Effector memory CD4-positive, alpha-beta T cell (primary cell): ENCODE data around the gene DCLK3.

Experiments
- DNase-seq, 3 donors: peaks; one replicate each; pipeline ENCODE4 v3.0.0-alpha.2; 2020
- H3K27ac ChIP-seq: 2 replicates; pipeline ENCODE4 v1.7.0; 2013; ENCODE audit warnings: mild to moderate bottlenecking, low read length, moderate library complexity; ENCODE audit not compliant: insufficient read depth, poor library complexity, severe bottlenecking
- H3K27me3 ChIP-seq: replicated peaks from 2 replicates; pipeline ENCODE4 v1.7.0; 2013; ENCODE audit warnings: mild to moderate bottlenecking, low read length; ENCODE audit not compliant: insufficient read depth, control insufficient read depth, poor library complexity, severe bottlenecking
- H3K36me3 ChIP-seq: 2 replicates; pipeline ENCODE4 v1.7.0; 2013; ENCODE audit warnings: mild to moderate bottlenecking, low read length, moderate library complexity; ENCODE audit not compliant: control insufficient read depth, insufficient read depth
- H3K4me1 ChIP-seq: 2 replicates; pipeline ENCODE4 v1.7.0; 2013; ENCODE audit warnings: low read length, mild to moderate bottlenecking; ENCODE audit not compliant: control insufficient read depth, insufficient read depth, poor library complexity, severe bottlenecking
- H3K4me3 ChIP-seq: 2 replicates; pipeline ENCODE4 v1.7.0; 2013; ENCODE audit warnings: low read length, low read depth, mild to moderate bottlenecking; ENCODE audit not compliant: insufficient read depth, poor library complexity, severe bottlenecking
- H3K9me3 ChIP-seq: 2 replicates; pipeline ENCODE4 v1.7.0; 2013; ENCODE audit warnings: mild to moderate bottlenecking, low read length, moderate library complexity; ENCODE audit not compliant: control insufficient read depth

The DCLK3 gene

DNA sequence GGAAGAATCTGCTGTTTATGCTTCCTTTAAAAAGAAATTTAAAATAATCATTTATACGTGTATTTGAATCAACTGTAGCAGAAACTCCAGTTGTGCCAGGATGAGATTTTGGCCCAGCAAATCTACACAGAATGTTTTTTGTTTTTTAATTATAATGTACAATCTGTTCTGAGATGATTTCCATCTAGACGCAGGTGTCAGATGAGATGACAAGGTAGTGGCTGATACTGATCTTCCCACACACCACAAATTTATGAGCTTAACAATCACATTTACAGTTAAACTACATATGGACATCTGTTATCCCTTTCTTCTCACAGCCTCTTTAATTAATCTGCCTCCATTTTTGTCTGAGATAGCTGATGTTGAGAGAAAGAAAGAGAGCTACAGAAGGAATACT lies 23.6 kb downstream of the DCLK3 start:
- Histone ChIP-seq H3K4me3 (no peak overlapping the region), H3K9me3 (no peaks in the 10 kb centered on the region), H3K4me1 (no peaks in the 10 kb centered on the region), H3K27ac (no peak overlapping the region), H3K27me3 (no peaks in the 10 kb centered on the region), H3K36me3 (no peaks in the 10 kb centered on the region)
- DNase-seq, result no peak

DNA sequence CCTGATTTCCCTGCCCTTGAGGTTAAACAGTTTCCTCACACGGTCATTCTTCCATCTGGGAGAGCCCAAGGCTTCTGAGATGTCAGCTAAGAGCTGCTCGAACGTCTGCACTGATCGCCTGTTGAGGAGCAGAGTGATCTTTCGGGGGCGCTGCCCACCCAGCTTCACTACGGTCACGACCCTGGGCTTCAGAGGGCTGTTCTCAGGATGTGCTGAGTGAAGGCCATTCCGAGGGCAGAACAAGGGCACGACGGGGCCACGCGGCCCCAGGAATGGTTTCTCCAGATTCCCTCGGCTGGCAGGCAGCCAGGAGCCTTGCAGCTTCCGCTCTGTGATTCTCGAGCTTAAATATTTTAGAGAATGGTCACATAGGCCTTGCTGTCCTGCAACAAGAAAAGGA lies 25.7 kb downstream of the DCLK3 start:
- Histone ChIP-seq H3K9me3 (no peaks in the 10 kb centered on the region), H3K4me1 (no peaks in the 10 kb centered on the region), H3K27ac (no peak overlapping the region), H3K27me3 (no peaks in the 10 kb centered on the region), H3K4me3 (no peak overlapping the region), H3K36me3 (no peaks in the 10 kb centered on the region)
- DNase-seq, result no peak

DNA sequence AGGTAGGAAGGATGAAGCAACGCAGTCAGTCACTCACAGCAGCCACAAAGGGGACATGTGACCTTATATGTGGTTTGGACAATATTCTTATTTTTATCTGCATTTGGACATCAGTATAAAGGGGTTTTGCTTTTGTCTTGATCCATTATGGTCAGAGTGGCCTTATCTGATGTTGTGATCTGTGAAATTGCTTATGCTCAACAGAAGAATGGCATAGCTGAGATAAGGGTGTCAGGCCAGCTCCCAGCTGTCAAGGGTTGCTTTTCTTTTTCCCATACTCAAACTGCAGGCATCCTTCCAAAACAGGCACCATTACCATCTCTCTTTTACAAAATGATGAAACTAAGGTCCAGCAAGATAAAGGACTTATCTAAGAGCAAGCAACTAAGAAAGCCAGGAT lies 28.1 kb downstream of the DCLK3 start:
- DNase-seq, result no peak
- Histone ChIP-seq H3K27me3 (no peaks in the 10 kb centered on the region), H3K4me3 (no peak overlapping the region), H3K9me3 (no peaks in the 10 kb centered on the region), H3K27ac (no peak overlapping the region), H3K36me3 (no peaks in the 10 kb centered on the region), H3K4me1 (no peaks in the 10 kb centered on the region)

DNA sequence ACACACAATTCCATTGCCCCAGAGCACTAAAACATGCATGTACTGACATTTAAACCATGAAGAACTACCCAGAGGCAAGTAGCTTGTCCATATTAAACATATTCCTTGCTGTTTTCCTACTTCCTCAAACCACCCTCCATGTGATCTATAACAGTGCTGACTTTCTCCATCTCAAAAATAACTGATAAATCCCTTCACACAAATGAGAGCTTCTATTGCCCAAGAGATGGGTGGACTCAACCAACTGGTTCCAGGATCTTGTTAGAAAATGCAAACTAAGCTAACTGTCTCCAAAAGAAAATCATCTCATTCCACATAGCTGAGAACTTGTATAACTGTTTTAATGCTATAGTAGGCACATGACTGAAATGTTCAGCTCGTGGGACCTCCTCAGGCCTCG lies 29.6 kb downstream of the DCLK3 start:
- Histone ChIP-seq H3K36me3 (no peaks in the 10 kb centered on the region), H3K9me3 (no peaks in the 10 kb centered on the region), H3K27me3 (no peaks in the 10 kb centered on the region), H3K4me1 (no peaks in the 10 kb centered on the region), H3K4me3 (no peak overlapping the region), H3K27ac (no peak overlapping the region)
- DNase-seq, result no peak

DNA sequence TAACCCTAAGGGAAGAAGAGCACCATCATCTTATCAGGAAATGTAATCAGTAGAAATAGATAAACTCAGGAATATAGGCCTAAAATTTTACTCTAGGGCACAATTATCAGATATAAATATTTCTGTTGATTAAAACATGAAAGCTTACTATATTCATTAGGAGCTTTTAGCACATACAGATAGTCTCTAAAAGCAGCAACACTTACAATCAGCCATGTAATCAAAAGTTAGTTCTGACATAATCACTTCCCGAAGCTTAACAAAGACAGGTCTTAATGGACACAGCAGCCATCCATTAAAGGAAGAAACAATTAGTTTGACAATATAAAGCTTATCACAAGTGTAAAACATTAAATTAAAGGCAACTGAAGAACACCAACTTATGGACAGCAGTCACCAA lies 30.6 kb downstream of the DCLK3 start:
- Histone ChIP-seq H3K27ac (no peak overlapping the region), H3K9me3 (no peaks in the 10 kb centered on the region), H3K4me1 (no peaks in the 10 kb centered on the region), H3K36me3 (no peaks in the 10 kb centered on the region), H3K4me3 (no peak overlapping the region), H3K27me3 (no peaks in the 10 kb centered on the region)
- DNase-seq, result no peak

DNA sequence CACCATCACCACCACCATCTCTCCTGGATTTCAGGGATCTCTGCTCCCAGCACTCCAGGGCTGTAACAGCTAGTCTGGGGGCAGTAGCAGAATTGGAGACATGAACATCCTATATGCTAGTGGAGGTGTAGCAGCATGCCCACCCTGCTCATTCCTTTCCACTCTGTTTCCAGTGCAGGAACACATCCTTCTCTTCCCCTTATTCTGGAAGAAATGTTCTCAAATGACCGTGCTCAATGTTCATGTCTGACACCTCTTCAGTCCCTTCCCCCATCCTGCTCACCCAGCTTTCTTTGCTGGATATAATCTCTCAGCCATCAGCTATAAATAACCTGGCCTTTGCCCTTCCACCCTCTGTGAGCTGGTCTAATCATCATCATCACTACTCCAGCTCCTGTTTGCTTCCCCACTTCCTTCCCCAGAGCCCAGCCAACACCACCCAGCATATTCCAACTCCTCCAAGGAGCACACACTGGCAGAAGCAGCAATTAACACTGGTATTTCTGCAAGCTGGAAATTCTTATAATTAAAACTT lies 31.1 kb downstream of the DCLK3 start:
- no peaks in the 10 kb centered on the region for H3K4me1 ChIP-seq
- no peaks in the 10 kb centered on the region for H3K27me3 ChIP-seq
- H3K4me3 ChIP-seq, result no peak overlapping the region
- no peaks in the 10 kb centered on the region for H3K36me3 ChIP-seq
- H3K27ac ChIP-seq, result no peak overlapping the region
- no peak for DNase-seq
- no peaks in the 10 kb centered on the region for H3K9me3 ChIP-seq

DNA sequence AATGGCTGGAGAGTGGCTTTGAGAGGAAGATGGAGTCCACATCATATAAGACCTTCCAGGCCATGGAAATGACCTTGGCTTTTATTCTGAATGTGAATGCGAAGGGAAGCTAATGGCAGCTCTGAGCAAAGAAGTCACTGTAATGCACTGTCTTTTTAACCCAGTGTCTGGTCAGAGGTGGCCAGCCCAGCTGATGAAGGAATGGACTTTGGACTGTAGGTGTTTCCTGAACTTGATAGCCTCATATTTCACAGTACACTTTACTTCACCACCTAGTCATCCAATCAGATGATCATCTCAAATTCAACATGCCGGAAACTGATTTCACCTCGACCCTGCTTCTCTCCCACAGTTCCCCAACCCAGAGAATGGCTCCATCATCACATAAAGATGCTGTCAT lies 33.4 kb downstream of the DCLK3 start:
- H3K4me1 ChIP-seq, result no peaks in the 10 kb centered on the region

DNA sequence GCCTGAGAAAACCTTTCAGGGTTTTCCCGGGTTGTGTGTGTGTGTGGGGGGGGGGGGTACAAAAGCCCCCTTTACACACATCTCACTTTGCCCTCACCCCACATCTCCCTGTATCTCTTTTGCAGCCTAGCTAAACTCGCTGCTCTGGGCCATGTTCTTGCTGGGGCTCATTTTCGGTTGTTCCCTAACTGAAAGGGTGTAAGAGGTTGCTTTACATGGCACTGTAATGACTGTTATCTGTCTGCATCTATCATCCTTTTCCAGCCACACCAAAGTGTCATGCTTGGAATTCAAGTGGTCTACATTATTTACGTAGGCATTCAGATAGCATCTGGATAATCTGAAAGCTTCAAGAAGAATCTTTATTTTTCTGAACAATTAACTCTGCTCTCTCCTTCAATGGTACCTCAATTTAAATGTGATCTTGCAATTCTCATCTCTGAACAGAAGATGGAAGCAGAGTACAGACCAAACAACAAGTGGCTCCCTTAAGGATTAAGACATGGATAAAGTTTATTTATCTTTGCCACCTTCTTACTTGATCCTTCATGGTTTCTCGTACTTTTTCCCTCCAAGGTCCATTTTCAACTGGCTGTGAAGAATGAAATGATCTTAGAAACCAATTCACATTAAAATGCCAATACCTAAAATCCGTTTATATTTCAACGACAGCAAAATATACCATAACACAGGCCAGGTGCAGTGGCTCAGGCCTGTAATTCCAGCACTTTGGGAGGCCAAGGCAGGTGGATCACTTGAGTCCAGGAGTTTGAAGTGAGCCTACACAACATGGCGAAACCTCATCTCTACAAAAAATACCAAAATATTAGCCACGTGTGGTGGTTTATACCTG lies 34.9 kb downstream of the DCLK3 start:
- H3K27ac ChIP-seq, result no peak overlapping the region
- no peaks in the 10 kb centered on the region for H3K36me3 ChIP-seq
- DNase-seq, result no peak
- no peak overlapping the region for H3K4me3 ChIP-seq
- no peaks in the 10 kb centered on the region for H3K9me3 ChIP-seq
- no peaks in the 10 kb centered on the region for H3K4me1 ChIP-seq
- H3K27me3 ChIP-seq, result no peaks in the 10 kb centered on the region

More for the DNA sequence above, 33.4 kb downstream of the DCLK3 start:
- no peak overlapping the region for H3K4me3 ChIP-seq
- H3K27ac ChIP-seq, result no peak overlapping the region
- no peaks in the 10 kb centered on the region for H3K27me3 ChIP-seq
- no peaks in the 10 kb centered on the region for H3K9me3 ChIP-seq
- no peak for DNase-seq
- H3K36me3 ChIP-seq, result no peaks in the 10 kb centered on the region

DNA sequence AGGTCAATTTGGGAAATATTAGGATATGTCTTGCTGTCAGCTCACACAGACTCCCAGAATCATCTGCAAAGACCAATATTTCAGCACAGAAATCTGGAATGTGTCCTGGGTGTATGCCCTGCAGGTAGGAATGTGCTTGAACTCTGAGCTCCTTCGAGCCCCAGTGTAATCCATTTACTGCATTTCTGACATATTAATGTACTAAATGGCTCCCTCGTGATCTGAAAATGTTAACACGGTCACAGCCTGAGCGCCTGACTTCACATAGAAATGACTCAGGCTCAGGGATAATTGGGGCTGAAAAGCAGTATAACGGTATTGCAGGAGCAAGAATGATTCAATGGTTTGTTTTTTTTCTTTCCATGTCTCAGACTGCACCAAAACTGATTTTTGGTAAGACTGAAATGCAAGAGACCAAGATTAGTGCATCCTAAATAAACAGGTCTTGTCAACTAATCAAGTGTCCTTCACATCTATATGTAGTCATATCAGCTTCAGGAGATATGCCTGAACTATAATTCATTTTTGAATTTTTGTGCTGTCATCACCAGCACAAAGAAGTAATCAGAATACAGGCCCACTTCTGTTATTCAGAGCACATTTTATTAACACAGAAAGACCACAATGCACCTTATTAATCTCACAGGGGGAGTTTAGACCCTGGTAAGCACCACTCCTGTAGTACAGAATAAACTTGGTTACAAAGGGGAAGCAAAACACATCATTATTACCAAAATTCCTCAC lies 49.8 kb downstream of the DCLK3 start:
- no peak for DNase-seq
- H3K36me3 ChIP-seq, result no peaks in the 10 kb centered on the region
- no peaks in the 10 kb centered on the region for H3K4me1 ChIP-seq
- H3K4me3 ChIP-seq, result no peak overlapping the region
- H3K27me3 ChIP-seq, result no peaks in the 10 kb centered on the region
- no peaks in the 10 kb centered on the region for H3K9me3 ChIP-seq
- H3K27ac ChIP-seq, result no peak overlapping the region

DNA sequence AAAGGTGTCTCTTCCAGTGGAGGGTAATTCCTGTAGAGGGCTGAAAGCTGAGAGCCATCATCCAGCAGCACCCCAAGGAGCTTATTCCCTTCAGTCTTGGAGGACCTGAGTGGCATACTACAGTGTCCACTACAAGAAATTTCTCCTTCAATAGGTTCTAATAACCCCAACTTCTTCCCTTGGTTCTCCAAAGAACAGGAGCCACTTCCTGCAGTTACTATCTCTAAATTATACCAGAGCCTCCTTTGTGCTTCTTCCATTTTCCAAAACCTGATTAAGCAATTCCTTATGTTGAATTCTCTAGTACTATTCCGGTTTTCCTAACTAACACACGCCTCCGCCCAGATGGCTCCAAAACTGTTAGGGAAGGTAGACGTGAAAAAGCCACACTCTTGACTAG lies 50.4 kb downstream of the DCLK3 start:
- no peak overlapping the region for H3K27ac ChIP-seq

More for the DNA sequence above, 50.4 kb downstream of the DCLK3 start:
- no peaks in the 10 kb centered on the region for H3K27me3 ChIP-seq
- H3K36me3 ChIP-seq, result no peaks in the 10 kb centered on the region
- no peaks in the 10 kb centered on the region for H3K4me1 ChIP-seq
- H3K9me3 ChIP-seq, result no peaks in the 10 kb centered on the region
- no peak overlapping the region for H3K4me3 ChIP-seq
- DNase-seq, result no peak
